HepG2 (cell line): ENCODE results near the gene SPARC. TPM values are rescaled to one million over a fixed set of nuclear protein-coding genes. Genes with fewer than 3 reads are reported as not detected.

Experiments
- ATAC-seq: fragments of 200-7000 bp; cut with Tn5 transposase; 3 replicates; pipeline ENCODE4 v1.9.1; 2020; ENCODE audit warnings: mild to moderate bottlenecking, moderate library complexity
- BruUV-seq: library from RNA; stranded (reverse); fragments of 400-500 nt; replicated peaks from 2 replicates; lab custom pipeline; 2021; lab: Mats Ljungman, UMichigan
- CTCF ChIA-PET: fragments of 300-600 bp; formaldehyde crosslinking; extraction: SDS; loops from one replicate; lab custom pipeline; 2021; ENCODE audit warnings: low total read pairs, inconsistent platforms, low intra/inter-chr PET ratio; lab: Yijun Ruan, JAX
- POLR2A ChIA-PET: fragments of 350-600 bp; sonication (Branson Sonifier 250); formaldehyde crosslinking; loops from one replicate; lab custom pipeline; 2020; ENCODE audit warnings: antibody characterized with exemption, inconsistent platforms; lab: Yijun Ruan, JAX
- DNase-seq: peaks from one replicate; pipeline ENCODE4 v3.0.0-alpha.2; 2015; ENCODE audit warnings: low spot score
- FAIRE-seq: peaks from 3 replicates; lab custom pipeline; 2011; peaks lifted over from hg19 to GRCh38; lab: Jason Lieb, UNC
- H2AFZ ChIP-seq: one replicate; pipeline ENCODE4 v1.6.1; 2011; ENCODE audit warnings: low read length, inconsistent platforms
- H3K27ac ChIP-seq: fragments of 300-600 bp; 3 replicates; pipeline ENCODE4 v1.8.0; 2011; ENCODE audit warnings: mixed run types, mild to moderate bottlenecking, mixed read lengths, low read length, inconsistent platforms; ENCODE audit not compliant: insufficient read depth; ENCODE audit errors: extremely low read length
- H3K27me3 ChIP-seq, 2 experiments: fragments of 200-600 bp in 1 of 2; 2 replicates in 1 of 2; 3 replicates in 1 of 2; pipeline versions ENCODE4 v1.6.0 to v1.8.0; 2011; ENCODE audit warnings: low read length in 2 of 2, mild to moderate bottlenecking in 2 of 2, moderate library complexity in 2 of 2, inconsistent platforms in 1 of 2; ENCODE audit not compliant: insufficient read depth in 2 of 2, control insufficient read depth in 1 of 2
- H3K36me3 ChIP-seq, 2 experiments: fragments of 200-600 bp in 1 of 2; replicated peaks in 1 of 2; 2 replicates in 1 of 2; 3 replicates in 1 of 2; pipeline versions ENCODE4 v1.5.1 to v1.8.0; 2011; ENCODE audit warnings: low read length in 2 of 2, inconsistent platforms in 1 of 2; ENCODE audit not compliant: insufficient read depth in 2 of 2, control insufficient read depth in 1 of 2
- H3K4me1 ChIP-seq: 2 replicates; pipeline ENCODE4 v1.5.1; 2012; ENCODE audit warnings: low read length, inconsistent platforms; ENCODE audit not compliant: insufficient read depth
- H3K4me2 ChIP-seq: 2 replicates; pipeline ENCODE4 v1.6.0; 2011; ENCODE audit warnings: low read depth, low read length, inconsistent platforms
- H3K4me3 ChIP-seq, 3 experiments: fragments of 200-600 bp in 1 of 3; sonication (generic), shearing (Covaris generic) in 1 of 3; replicated peaks in 1 of 3; 2 replicates each; pipeline ENCODE4 v1.5.1; 2011 to 2016; ENCODE audit warnings: low read length in 3 of 3, inconsistent platforms in 2 of 3, low read depth in 2 of 3, mild to moderate bottlenecking in 2 of 3, control low read depth in 1 of 3, mixed read lengths in 1 of 3; ENCODE audit not compliant: insufficient read depth in 1 of 3
- H3K79me2 ChIP-seq: one replicate; pipeline ENCODE4 v1.6.1; 2011; ENCODE audit warnings: low read length, inconsistent platforms; ENCODE audit not compliant: insufficient read depth
- H3K9ac ChIP-seq: 2 replicates; pipeline ENCODE4 v1.6.0; 2011; ENCODE audit warnings: mild to moderate bottlenecking, low read depth, low read length, inconsistent platforms; ENCODE audit not compliant: insufficient read depth
- H3K9me3 ChIP-seq: 2 replicates; pipeline ENCODE4 v1.5.1; 2012; ENCODE audit warnings: mild to moderate bottlenecking, low read length
- H4K20me1 ChIP-seq: 2 replicates; pipeline ENCODE4 v1.6.0; 2011; ENCODE audit warnings: inconsistent platforms, mild to moderate bottlenecking, low read length, moderate library complexity; ENCODE audit not compliant: insufficient read depth
- EHMT2 ChIP-seq: fragments of 200-600 bp; sonication (generic); IDR thresholded peaks from 2 replicates; pipeline ENCODE4 v1.7.0; 2017; ENCODE audit warnings: antibody characterized with exemption, low read depth, low read length, borderline replicate concordance
- FOXP1 ChIP-seq, 2 experiments: fragments of 450-650 bp in 1 of 2; IDR thresholded peaks; 2 replicates each; pipeline ENCODE4 v1.6.1; 2017 to 2018; ENCODE audit warnings: antibody characterized with exemption in 1 of 2
- GZF1 ChIP-seq: sonication (generic); formaldehyde crosslinking; IDR thresholded peaks from 2 replicates; pipeline ENCODE4 v1.5.1; 2020; ENCODE audit warnings: mild to moderate bottlenecking, missing genetic modification reagents
- MYC ChIP-seq: sonication (generic); formaldehyde crosslinking; IDR thresholded peaks from 2 replicates; pipeline ENCODE4 v1.9.0; 2021; ENCODE audit warnings: missing genetic modification reagents, borderline replicate concordance
- NR2F1 ChIP-seq, 2 experiments: fragments of 450-650 bp in 1 of 2; formaldehyde crosslinking in 1 of 2; IDR thresholded peaks; 2 replicates each; pipeline versions ENCODE4 v1.5.0 to v1.6.1; 2016 to 2020; ENCODE audit warnings: mild to moderate bottlenecking in 1 of 2, missing compliant biosample characterization in 1 of 2, missing genetic modification reagents in 1 of 2, moderate library complexity in 1 of 2
- NR2F6 ChIP-seq, 2 experiments: IDR thresholded peaks; 2 replicates each; pipeline ENCODE4 v1.6.1; 2016; ENCODE audit warnings: antibody characterized with exemption in 1 of 2, mild to moderate bottlenecking in 1 of 2
- PCBP1 ChIP-seq: fragments of 200-400 bp; formaldehyde crosslinking; IDR thresholded peaks from 2 replicates; pipeline ENCODE4 v1.6.1; 2017; ENCODE audit warnings: mild to moderate bottlenecking, low read depth, low read length, borderline replicate concordance
- ZNF326 ChIP-seq: sonication (generic); formaldehyde crosslinking; IDR thresholded peaks from 2 replicates; pipeline ENCODE4 v1.4.0; 2020; ENCODE audit warnings: missing genetic modification reagents, borderline replicate concordance
- ZNF451 ChIP-seq: sonication (generic); formaldehyde crosslinking; IDR thresholded peaks from 2 replicates; pipeline ENCODE4 v1.5.0; 2020; ENCODE audit warnings: mild to moderate bottlenecking, missing genetic modification reagents
- ZNF773 ChIP-seq: sonication (generic); formaldehyde crosslinking; IDR thresholded peaks from 2 replicates; pipeline ENCODE4 v1.4.0; 2020; ENCODE audit warnings: missing genetic modification reagents, borderline replicate concordance
- WGBS: methylation state at CpG from one replicate; pipeline ENCODE4 v1.1.6; 2017; ENCODE audit warnings: low lambda C conversion rate; 5-methylcytosine and 5-hydroxymethylcytosine counted together
- in situ Hi-C: cut with HindIII; loops from 2 replicates; pipeline ENCODE4 v1.10.0; 2017; ENCODE audit warnings: low pct_unique_long_range_greater_than_20kb; ENCODE audit not compliant: extremely low pct_ligation_motif_present
- intact Hi-C: fragments of 100-400 bp; cut with micrococcal nuclease; formaldehyde crosslinking; loops from one replicate; pipeline ENCODE4 v1.10.0; 2022; ENCODE audit not compliant: unreplicated experiment
- polyA plus RNA-seq, 8 experiments: library from polyadenylated mRNA; depleted of rRNA in 3 of 8; stranded (reverse) in 7 of 8; unstranded in 1 of 8; fragments of >200 nt; fragmentation: Illumina TruSeq in 4 of 8; extraction: Trizol in 4 of 8; gene quantifications; 2 replicates each; pipeline versions ENCODE4 v1.2.1 to v1.2.3, GENCODE V29; 2011 to 2016; ENCODE audit warnings: low read depth in 4 of 8, missing spikeins in 1 of 8, mixed read lengths in 1 of 8; ENCODE audit not compliant: insufficient read depth in 1 of 8
- total RNA-seq, 5 experiments: library from RNA; depleted of rRNA; stranded (reverse); fragments of >200 nt; fragmentation: Illumina TruSeq; extraction: Trizol; gene quantifications; 2 replicates each; pipeline ENCODE4 v1.2.3, GENCODE V29; 2016; ENCODE audit warnings: low read depth in 1 of 5
- TF ChIP-seq, protein P1 (sequence below): IDR thresholded peaks from 2 replicates; pipeline ENCODE4 v1.6.1; 2012; ENCODE audit warnings: low read depth, low read length, improper control_type of control experiment
- TF ChIP-seq, protein P2 (sequence below): sonication (generic); formaldehyde crosslinking; IDR thresholded peaks from 2 replicates; pipeline ENCODE4 v1.4.0; 2020; ENCODE audit warnings: missing genetic modification reagents, mild to moderate bottlenecking, borderline replicate concordance

Gene SPARC
- total and polyA plus RNA-seq, 2 of the 13 experiments (the other 11 are each of a cell fraction or from before 2014, with no cell fraction given) = 76.7 to 192 TPM

DNA sequence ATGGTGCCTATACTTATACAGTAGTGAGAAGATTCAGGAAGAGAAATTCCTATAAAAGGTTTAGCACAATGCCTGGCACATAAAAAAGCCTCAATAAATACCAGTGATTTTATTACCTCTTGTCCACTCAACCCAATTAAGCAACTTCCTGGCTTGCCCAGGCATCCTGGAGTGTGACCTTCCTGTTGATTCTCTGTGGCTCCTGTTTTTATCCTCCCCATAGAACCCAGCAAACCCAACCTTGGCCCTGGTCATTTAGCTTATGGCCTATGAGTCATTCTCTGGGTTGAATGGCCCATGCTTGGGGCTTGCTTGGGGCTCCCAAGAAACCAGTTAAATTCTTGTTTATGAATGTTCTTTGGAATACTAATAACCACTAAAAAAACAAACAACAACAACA lies 21.4 kb upstream of the SPARC start (continued):
- TF ChIP-seq NR2F6 (IDR thresholded peaks at IDR 0.05) (no peak), NR2F6 (CRISPR knock-in tag; IDR thresholded peaks at IDR 0.05) (peak; percentile 50), ZNF773 (CRISPR knock-in tag) (no peak)
- TF ChIP-seq, protein P1, sequence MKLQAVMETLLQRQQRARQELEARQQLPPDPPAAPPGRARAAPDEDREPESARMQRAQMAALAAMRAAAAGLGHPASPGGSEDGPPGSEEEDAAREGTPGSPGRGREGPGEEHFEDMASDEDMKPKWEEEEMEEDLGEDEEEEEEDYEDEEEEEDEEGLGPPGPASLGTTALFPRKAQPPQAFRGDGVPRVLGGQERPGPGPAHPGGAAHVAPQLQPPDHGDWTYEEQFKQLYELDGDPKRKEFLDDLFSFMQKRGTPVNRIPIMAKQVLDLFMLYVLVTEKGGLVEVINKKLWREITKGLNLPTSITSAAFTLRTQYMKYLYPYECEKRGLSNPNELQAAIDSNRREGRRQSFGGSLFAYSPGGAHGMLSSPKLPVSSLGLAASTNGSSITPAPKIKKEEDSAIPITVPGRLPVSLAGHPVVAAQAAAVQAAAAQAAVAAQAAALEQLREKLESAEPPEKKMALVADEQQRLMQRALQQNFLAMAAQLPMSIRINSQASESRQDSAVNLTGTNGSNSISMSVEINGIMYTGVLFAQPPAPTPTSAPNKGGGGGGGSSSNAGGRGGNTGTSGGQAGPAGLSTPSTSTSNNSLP = peak; percentile 25; the same call in 1 of the 2 replicates

DNA sequence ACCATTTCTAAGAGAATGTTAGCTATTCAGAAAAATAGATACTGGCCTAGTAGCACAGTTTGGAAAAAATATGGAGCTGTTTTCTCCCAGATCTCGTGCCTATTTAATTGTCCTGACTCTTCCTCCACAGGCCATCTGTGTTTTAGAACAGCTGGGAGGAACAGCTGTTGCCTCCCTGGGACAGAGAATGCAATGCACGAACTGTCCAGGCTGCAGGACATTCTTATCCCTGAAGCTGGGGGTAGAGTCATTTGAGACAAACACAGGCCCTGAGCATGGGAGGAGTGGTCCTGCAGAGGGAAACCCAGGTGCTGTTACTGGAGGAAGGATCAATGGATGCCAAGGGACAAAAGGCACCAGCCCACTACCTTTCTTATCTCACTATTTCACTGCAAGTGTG lies 20.9 kb upstream of the SPARC start:
- H3K9ac ChIP-seq = no peak overlapping the region
- H3K36me3 ChIP-seq = no peaks in the 10 kb centered on the region
- H3K27me3 ChIP-seq = no peaks in the 10 kb centered on the region; a peak in 1 of 5 replicates
- intact Hi-C loops (no loop called here), in situ Hi-C loops (no loop called here)
- no peaks in the 10 kb centered on the region for H4K20me1 ChIP-seq
- no peak overlapping the region for H2AFZ ChIP-seq
- H3K4me1 ChIP-seq = peaks cover 38% of the 10 kb centered on the region
- DNase-seq = no peak
- WGBS = 4% methylated on average over 2 of the region's 2 CpGs
- no TSS peak for BruUV-seq
- TF ChIP-seq ZNF451 (no peak), MYC (CRISPR knock-in tag) (no peak), EHMT2 (no peak), PCBP1 (no peak), ZNF326 (no peak), GZF1 (CRISPR knock-in tag) (no peak), FOXP1 (IDR thresholded peaks at IDR 0.05) (no peak), FOXP1 (CRISPR knock-in tag; IDR thresholded peaks at IDR 0.05) (no peak), NR2F1 (CRISPR knock-in tag; IDR thresholded peaks at IDR 0.05) (no peak)
- TF ChIP-seq, protein P2, sequence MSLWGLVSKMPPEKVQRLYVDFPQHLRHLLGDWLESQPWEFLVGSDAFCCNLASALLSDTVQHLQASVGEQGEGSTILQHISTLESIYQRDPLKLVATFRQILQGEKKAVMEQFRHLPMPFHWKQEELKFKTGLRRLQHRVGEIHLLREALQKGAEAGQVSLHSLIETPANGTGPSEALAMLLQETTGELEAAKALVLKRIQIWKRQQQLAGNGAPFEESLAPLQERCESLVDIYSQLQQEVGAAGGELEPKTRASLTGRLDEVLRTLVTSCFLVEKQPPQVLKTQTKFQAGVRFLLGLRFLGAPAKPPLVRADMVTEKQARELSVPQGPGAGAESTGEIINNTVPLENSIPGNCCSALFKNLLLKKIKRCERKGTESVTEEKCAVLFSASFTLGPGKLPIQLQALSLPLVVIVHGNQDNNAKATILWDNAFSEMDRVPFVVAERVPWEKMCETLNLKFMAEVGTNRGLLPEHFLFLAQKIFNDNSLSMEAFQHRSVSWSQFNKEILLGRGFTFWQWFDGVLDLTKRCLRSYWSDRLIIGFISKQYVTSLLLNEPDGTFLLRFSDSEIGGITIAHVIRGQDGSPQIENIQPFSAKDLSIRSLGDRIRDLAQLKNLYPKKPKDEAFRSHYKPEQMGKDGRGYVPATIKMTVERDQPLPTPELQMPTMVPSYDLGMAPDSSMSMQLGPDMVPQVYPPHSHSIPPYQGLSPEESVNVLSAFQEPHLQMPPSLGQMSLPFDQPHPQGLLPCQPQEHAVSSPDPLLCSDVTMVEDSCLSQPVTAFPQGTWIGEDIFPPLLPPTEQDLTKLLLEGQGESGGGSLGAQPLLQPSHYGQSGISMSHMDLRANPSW = no peak
- H3K9me3 ChIP-seq = no peaks in the 10 kb centered on the region
- H3K4me3 ChIP-seq = no peak overlapping the region
- no peaks in the 10 kb centered on the region for H3K79me2 ChIP-seq
- no peak for ATAC-seq
- FAIRE-seq = no peak
- POLR2A ChIA-PET = no interaction called here
- no peak overlapping the region for H3K4me2 ChIP-seq
- CTCF ChIA-PET = interaction anchor here (0.7 kb wide), 1 partner anchor 299 kb away, joined by 4 read pairs; no protein-coding TSS in a partner anchor
- no peak overlapping the region for H3K27ac ChIP-seq
